ENCODE results near the gene ATXN1.

ATXN1 gene

GRCh38 chr6:16753341-16753740 is 7.9 kb downstream of the ATXN1 start:
- H3K4me1 ChIP-seq (ENCODE audit: low read length), result no peaks in the 10 kb centered on the region
- H3K4me2 ChIP-seq (ENCODE audit: low read length), result no peak overlapping the region
- H4K20me1 ChIP-seq (ENCODE audit: insufficient read depth, low read length), result no peaks in the 10 kb centered on the region
- H3K27ac ChIP-seq (ENCODE audit: low read length), result no peak overlapping the region
- no peak overlapping the region for H3K4me3 ChIP-seq (ENCODE audit: low read length)
- H2AFZ ChIP-seq (ENCODE audit: low read depth, low read length), result no peak overlapping the region
- TF ChIP-seq CTCF (IDR thresholded peaks at IDR 0.05; ENCODE audit: low read depth, low read length) (no peak), EZH2phosphoT487 (IDR thresholded peaks at IDR 0.05; ENCODE audit: low read depth) (no peak)
- no peaks in the 10 kb centered on the region for H3K36me3 ChIP-seq (replicated peaks; ENCODE audit: low read depth, low read length)
- no peaks in the 10 kb centered on the region for H3K79me2 ChIP-seq (ENCODE audit: low read length)
- peaks cover 25% of the 10 kb centered on the region for H3K27me3 ChIP-seq (ENCODE audit: low read depth, low read length)
- H3K9ac ChIP-seq (ENCODE audit: low read length), result no peak overlapping the region
- H3K9me3 ChIP-seq (ENCODE audit: insufficient read depth, low read length), result no peaks in the 10 kb centered on the region

DNA sequence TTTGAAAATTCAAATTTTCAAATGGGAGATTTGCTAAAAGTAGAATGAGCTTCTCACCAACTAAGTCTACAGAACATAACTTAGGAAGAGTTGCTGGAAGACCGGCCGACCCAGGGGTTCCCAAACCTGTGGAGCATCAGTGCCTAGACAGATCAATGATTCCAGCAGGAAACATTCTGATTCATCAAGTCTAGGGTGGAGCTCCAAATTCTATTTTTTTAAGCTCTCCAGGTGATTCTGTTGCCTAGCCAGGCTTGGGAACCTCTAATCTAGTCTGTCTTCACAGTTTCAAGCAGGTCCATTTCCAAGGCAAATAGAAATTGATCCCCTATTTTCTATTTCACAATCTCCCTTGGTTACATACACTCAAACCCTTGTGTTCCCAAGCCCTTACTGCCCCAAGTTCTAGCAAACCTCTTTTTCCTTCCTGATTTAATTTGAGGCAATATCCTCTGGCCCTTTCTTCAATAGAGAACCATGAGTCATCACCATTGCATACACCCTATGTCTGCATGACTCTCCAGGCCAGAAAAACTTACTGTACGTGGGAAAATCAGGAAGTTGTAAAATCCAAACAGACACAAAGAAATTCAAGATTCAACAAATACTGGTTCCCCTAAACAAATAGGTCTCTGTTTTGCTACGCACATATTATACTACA is 8.9 kb downstream of the ATXN1 start:
- Histone ChIP-seq H3K4me2 (ENCODE audit: low read length) (no peak overlapping the region), H3K9ac (ENCODE audit: low read length) (no peak overlapping the region), H3K4me3 (ENCODE audit: low read length) (no peak overlapping the region), H3K4me1 (ENCODE audit: low read length) (no peaks in the 10 kb centered on the region), H3K79me2 (ENCODE audit: low read length) (no peaks in the 10 kb centered on the region), H2AFZ (ENCODE audit: low read depth, low read length) (no peak overlapping the region), H3K27me3 (ENCODE audit: low read depth, low read length) (peaks cover 23% of the 10 kb centered on the region), H3K27ac (ENCODE audit: low read length) (no peak overlapping the region), H3K9me3 (ENCODE audit: insufficient read depth, low read length) (no peaks in the 10 kb centered on the region), H4K20me1 (ENCODE audit: insufficient read depth, low read length) (no peaks in the 10 kb centered on the region), H3K36me3 (replicated peaks; ENCODE audit: low read depth, low read length) (no peaks in the 10 kb centered on the region)
- TF ChIP-seq EZH2phosphoT487 (IDR thresholded peaks at IDR 0.05; ENCODE audit: low read depth) (no peak), CTCF (IDR thresholded peaks at IDR 0.05; ENCODE audit: low read depth, low read length) (no peak)

- Histone ChIP-seq H3K4me3 (ENCODE audit: low read length) (no peak overlapping the region), H3K27me3 (ENCODE audit: low read depth, low read length) (peaks cover 19% of the 10 kb centered on the region), H3K79me2 (ENCODE audit: low read length) (no peaks in the 10 kb centered on the region), H3K9me3 (ENCODE audit: insufficient read depth, low read length) (no peaks in the 10 kb centered on the region), H3K9ac (ENCODE audit: low read length) (no peak overlapping the region), H2AFZ (ENCODE audit: low read depth, low read length) (no peak overlapping the region), H3K36me3 (replicated peaks; ENCODE audit: low read depth, low read length) (no peaks in the 10 kb centered on the region), H3K27ac (ENCODE audit: low read length) (no peak overlapping the region), H4K20me1 (ENCODE audit: insufficient read depth, low read length) (no peaks in the 10 kb centered on the region), H3K4me1 (ENCODE audit: low read length) (no peaks in the 10 kb centered on the region), H3K4me2 (ENCODE audit: low read length) (no peak overlapping the region)
- TF ChIP-seq CTCF (IDR thresholded peaks at IDR 0.05; ENCODE audit: low read depth, low read length), result no peak
- TF ChIP-seq EZH2phosphoT487 (IDR thresholded peaks at IDR 0.05; ENCODE audit: low read depth), result no peak
Measured at GRCh38 chr6:16751251-16751946, 9.9 kb downstream of the ATXN1 start.

- Histone ChIP-seq H3K4me3 (ENCODE audit: low read length) (no peak overlapping the region), H2AFZ (ENCODE audit: low read depth, low read length) (no peak overlapping the region), H3K9ac (ENCODE audit: low read length) (no peak overlapping the region), H3K4me2 (ENCODE audit: low read length) (no peak overlapping the region), H4K20me1 (ENCODE audit: insufficient read depth, low read length) (no peaks in the 10 kb centered on the region), H3K27ac (ENCODE audit: low read length) (no peak overlapping the region), H3K79me2 (ENCODE audit: low read length) (no peaks in the 10 kb centered on the region), H3K27me3 (ENCODE audit: low read depth, low read length) (peaks cover 18% of the 10 kb centered on the region), H3K4me1 (ENCODE audit: low read length) (no peaks in the 10 kb centered on the region), H3K36me3 (replicated peaks; ENCODE audit: low read depth, low read length) (no peaks in the 10 kb centered on the region), H3K9me3 (ENCODE audit: insufficient read depth, low read length) (no peaks in the 10 kb centered on the region)
- TF ChIP-seq CTCF (IDR thresholded peaks at IDR 0.05; ENCODE audit: low read depth, low read length), result no peak
- no peak for TF ChIP-seq EZH2phosphoT487 (IDR thresholded peaks at IDR 0.05; ENCODE audit: low read depth)
Measured at GRCh38 chr6:16750566-16750965, 10.7 kb downstream of the ATXN1 start.
